PFSK-1 (cell line): ENCODE data around the gene GTPBP2.

Experiments
- FOXP2 ChIP-seq: optimal IDR thresholded peaks from 2 replicates; pipeline ENCODE3; 2011; ENCODE audit warnings: borderline replicate concordance, control low read depth, inconsistent platforms; ENCODE audit not compliant: insufficient read depth; ENCODE audit errors: extremely low read length, extremely low read depth
- POLR2AphosphoS5 ChIP-seq: IDR thresholded peaks from 2 replicates; pipeline ENCODE4 v1.6.1; 2012; ENCODE audit warnings: low read depth, mild to moderate bottlenecking, control low read depth, low read length, moderate library complexity
- SIN3A ChIP-seq: IDR thresholded peaks from 2 replicates; pipeline ENCODE4 v1.6.1; 2012; ENCODE audit warnings: mild to moderate bottlenecking, low read length, moderate library complexity, borderline replicate concordance; ENCODE audit not compliant: insufficient read depth
- TAF1 ChIP-seq: IDR thresholded peaks from 2 replicates; pipeline ENCODE4 v1.6.1; 2012; ENCODE audit warnings: low read length, control low read depth, borderline replicate concordance; ENCODE audit not compliant: insufficient read depth
- TF ChIP-seq, protein P1 (sequence below), 2 experiments: IDR thresholded peaks; 2 replicates each; pipeline versions ENCODE4 v1.6.1 to v1.8.0; 2011 to 2012; ENCODE audit warnings: low read depth in 2 of 2, low read length in 2 of 2, control low read depth in 1 of 2, inconsistent platforms in 1 of 2, mild to moderate bottlenecking in 1 of 2, moderate library complexity in 1 of 2; ENCODE audit not compliant: insufficient read depth in 1 of 2

GTPBP2 gene

DNA sequence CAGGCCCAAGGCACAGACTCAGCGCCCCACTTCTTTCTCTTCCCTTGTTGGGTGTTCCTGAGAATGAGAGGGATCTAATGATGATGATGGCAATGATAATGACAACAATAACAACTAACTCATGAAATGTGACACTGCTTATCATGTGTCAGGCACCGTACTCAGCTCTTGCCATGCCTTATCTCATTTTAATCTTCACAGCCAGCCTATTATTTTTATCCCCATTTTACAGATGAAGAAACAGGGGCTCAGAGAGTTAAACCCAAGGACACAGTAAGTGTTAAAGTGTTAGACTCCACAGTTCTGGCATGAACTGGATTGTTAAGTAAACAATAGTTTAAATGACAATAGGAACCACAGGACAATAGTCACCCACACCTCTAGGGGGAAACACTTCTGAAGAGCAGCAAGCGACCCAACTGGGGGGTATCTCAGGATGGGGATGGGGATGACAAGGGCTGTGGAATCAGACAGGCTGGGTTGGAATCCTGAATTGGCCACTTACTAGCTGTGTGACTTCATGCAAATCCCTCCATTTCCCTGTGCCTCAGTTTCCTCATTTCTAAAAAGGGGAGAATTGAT, 28.2 kb upstream of the GTPBP2 start:
- TF ChIP-seq FOXP2 (no peak), POLR2AphosphoS5 (no peak), SIN3A (no peak), TAF1 (no peak)
- TF ChIP-seq, protein P1, sequence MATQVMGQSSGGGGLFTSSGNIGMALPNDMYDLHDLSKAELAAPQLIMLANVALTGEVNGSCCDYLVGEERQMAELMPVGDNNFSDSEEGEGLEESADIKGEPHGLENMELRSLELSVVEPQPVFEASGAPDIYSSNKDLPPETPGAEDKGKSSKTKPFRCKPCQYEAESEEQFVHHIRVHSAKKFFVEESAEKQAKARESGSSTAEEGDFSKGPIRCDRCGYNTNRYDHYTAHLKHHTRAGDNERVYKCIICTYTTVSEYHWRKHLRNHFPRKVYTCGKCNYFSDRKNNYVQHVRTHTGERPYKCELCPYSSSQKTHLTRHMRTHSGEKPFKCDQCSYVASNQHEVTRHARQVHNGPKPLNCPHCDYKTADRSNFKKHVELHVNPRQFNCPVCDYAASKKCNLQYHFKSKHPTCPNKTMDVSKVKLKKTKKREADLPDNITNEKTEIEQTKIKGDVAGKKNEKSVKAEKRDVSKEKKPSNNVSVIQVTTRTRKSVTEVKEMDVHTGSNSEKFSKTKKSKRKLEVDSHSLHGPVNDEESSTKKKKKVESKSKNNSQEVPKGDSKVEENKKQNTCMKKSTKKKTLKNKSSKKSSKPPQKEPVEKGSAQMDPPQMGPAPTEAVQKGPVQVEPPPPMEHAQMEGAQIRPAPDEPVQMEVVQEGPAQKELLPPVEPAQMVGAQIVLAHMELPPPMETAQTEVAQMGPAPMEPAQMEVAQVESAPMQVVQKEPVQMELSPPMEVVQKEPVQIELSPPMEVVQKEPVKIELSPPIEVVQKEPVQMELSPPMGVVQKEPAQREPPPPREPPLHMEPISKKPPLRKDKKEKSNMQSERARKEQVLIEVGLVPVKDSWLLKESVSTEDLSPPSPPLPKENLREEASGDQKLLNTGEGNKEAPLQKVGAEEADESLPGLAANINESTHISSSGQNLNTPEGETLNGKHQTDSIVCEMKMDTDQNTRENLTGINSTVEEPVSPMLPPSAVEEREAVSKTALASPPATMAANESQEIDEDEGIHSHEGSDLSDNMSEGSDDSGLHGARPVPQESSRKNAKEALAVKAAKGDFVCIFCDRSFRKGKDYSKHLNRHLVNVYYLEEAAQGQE (IDR thresholded peaks at IDR 0.05; ENCODE audit: insufficient read depth in 1 of 2, low read depth in 2 of 2, low read length in 2 of 2) = no peak

DNA sequence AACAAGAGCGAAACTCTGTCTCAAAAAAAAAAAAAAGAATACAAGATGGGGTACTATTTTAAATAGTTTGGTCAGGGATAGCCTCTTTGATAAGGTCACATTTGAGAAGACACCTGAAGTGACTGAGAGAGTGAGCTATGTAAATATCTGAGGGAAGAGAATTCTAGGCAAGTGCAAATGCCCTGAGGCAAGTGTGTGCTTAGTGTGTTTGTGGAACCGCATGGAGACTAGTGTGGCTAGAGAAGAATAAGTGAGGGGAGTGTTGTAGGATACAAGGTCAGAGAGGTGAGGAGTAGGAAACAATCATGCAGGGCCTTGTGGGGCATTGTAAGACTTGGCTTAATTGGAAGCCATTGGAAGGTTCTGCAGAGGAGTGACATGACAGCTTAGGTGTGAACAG, 19.2 kb upstream of the GTPBP2 start:
- TF ChIP-seq FOXP2 (no peak), POLR2AphosphoS5 (no peak), SIN3A (no peak), TAF1 (no peak)
- TF ChIP-seq, protein P1 (IDR thresholded peaks at IDR 0.05; ENCODE audit: insufficient read depth in 1 of 2, low read depth in 2 of 2, low read length in 2 of 2) = no peak

DNA sequence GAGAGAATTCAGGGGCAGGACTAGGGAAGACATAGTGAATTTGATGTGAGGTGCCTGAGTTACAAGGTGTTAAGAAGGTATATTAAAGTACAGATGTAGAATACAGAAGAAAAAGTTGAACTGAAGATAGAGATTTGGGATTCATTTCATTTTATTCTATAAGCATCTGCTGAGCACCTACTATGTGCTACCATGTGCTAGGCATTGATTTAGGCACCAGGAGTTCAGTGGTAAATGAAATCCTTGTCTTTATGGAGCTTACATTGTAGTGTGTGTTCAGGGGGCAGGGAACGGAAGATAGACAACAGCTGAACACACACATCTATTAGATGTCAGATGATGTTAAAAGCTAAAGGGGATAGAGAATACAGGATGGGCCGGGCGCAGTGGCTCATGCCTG, 18.5 kb upstream of the GTPBP2 start:
- TF ChIP-seq POLR2AphosphoS5 = no peak
- no peak for TF ChIP-seq SIN3A
- TF ChIP-seq TAF1 = no peak
- TF ChIP-seq FOXP2 = no peak
- TF ChIP-seq, protein P1 (IDR thresholded peaks at IDR 0.05; ENCODE audit: insufficient read depth in 1 of 2, low read depth in 2 of 2, low read length in 2 of 2) = no peak

DNA sequence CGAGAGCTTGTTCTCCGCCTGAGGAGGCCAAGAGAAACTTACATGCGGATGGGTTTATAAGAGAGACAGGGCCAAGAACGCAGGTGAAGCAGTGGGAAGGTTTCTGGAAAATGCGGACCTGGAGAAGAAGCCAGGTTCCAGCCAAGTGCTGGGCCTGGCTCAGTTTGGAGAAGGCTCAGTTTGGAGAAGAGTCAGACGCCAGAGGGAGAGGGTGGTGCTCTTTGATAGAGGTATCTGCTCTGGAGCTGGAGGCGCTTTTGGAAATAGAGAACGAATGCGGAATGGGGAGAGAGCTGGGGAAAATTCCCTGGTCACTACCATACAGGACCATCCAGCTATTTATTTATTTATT, 16.5 kb upstream of the GTPBP2 start:
- no peak for TF ChIP-seq FOXP2
- TF ChIP-seq, protein P1 (IDR thresholded peaks at IDR 0.05; ENCODE audit: insufficient read depth in 1 of 2, low read depth in 2 of 2, low read length in 2 of 2) = no peak
- no peak for TF ChIP-seq POLR2AphosphoS5
- TF ChIP-seq TAF1 = no peak
- TF ChIP-seq SIN3A = no peak
